ENCODE results near the gene ZMIZ1. TPM values are rescaled to one million over a fixed set of nuclear protein-coding genes. Genes with fewer than 3 reads are reported as not detected.

Gene ZMIZ1
- total RNA-seq, 4 donors from 2014 or later = 18.7 to 188 (median 36.7) TPM

GRCh38 chr10:79139124-79139835 is 70.5 kb downstream of the ZMIZ1 start:
- Histone ChIP-seq H3K27me3 (no peaks in the 10 kb centered on the region), H3K4me1 (peaks cover 44 to 45% of the 10 kb centered on the region in 2 donors), H3K27ac (peak overlapping the region; percentile 93 to 94), H3K36me3 (no peaks in the 10 kb centered on the region), H3K9me3 (no peaks in the 10 kb centered on the region), H3K4me3 (no peak overlapping the region)
- intact Hi-C loops (cut with DNase I; ENCODE audit: low total_unique reads) = no loop called here
- DNase-seq = peak; percentile 71 to 82
- TF ChIP-seq POLR2A (IDR thresholded peaks at IDR 0.05) = no peak
- no peak for TF ChIP-seq CTCF (IDR thresholded peaks at IDR 0.05)

- H3K9me3 ChIP-seq = no peaks in the 10 kb centered on the region
- no peak for DNase-seq
- peaks cover 44 to 45% of the 10 kb centered on the region in 2 donors for H3K4me1 ChIP-seq
- TF ChIP-seq CTCF (IDR thresholded peaks at IDR 0.05) (no peak), POLR2A (IDR thresholded peaks at IDR 0.05) (no peak)
- H3K27me3 ChIP-seq = no peaks in the 10 kb centered on the region
- no peaks in the 10 kb centered on the region for H3K36me3 ChIP-seq
- peak overlapping the region; percentile 93 to 94 for H3K27ac ChIP-seq
- intact Hi-C loops (cut with DNase I; ENCODE audit: low total_unique reads) = no loop called here
- H3K4me3 ChIP-seq = no peak overlapping the region
Observed at GRCh38 chr10:79140085-79140793, 71.5 kb downstream of the ZMIZ1 start.

- intact Hi-C loops (cut with DNase I; ENCODE audit: low total_unique reads) = no loop called here
- H3K27me3 ChIP-seq = no peaks in the 10 kb centered on the region
- no peak for DNase-seq
- no peak overlapping the region for H3K4me3 ChIP-seq
- H3K4me1 ChIP-seq = peaks cover 44 to 47% of the 10 kb centered on the region in 2 donors
- peak overlapping the region; percentile 93 to 94 for H3K27ac ChIP-seq
- H3K9me3 ChIP-seq = no peaks in the 10 kb centered on the region
- no peak for TF ChIP-seq CTCF (IDR thresholded peaks at IDR 0.05)
- no peak for TF ChIP-seq POLR2A (IDR thresholded peaks at IDR 0.05)
- no peaks in the 10 kb centered on the region for H3K36me3 ChIP-seq
Observed at GRCh38 chr10:79140855-79141254, 72.1 kb downstream of the ZMIZ1 start.

GRCh38 chr10:79142064-79142491 is 73.3 kb downstream of the ZMIZ1 start:
- Histone ChIP-seq H3K4me3 (no peak overlapping the region), H3K9me3 (no peaks in the 10 kb centered on the region), H3K36me3 (no peaks in the 10 kb centered on the region), H3K27ac (peak overlapping the region; percentile 93 to 94), H3K27me3 (no peaks in the 10 kb centered on the region), H3K4me1 (peaks cover 39 to 51% of the 10 kb centered on the region in 2 donors)
- no peak for TF ChIP-seq POLR2A (IDR thresholded peaks at IDR 0.05)
- TF ChIP-seq CTCF (IDR thresholded peaks at IDR 0.05) = no peak
- intact Hi-C loops (cut with DNase I; ENCODE audit: low total_unique reads) = no loop called here
- peak; percentile 80 to 92 for DNase-seq
